NK-92 (cell line): ENCODE measurements around the gene PIK3AP1.
"Not testable (repeated sequence)": the region's sequence is repeated elsewhere in the genome, so short reads cannot be mapped to it uniquely, and the experiment has no call there.

Source experiments
- DNase-seq: peaks from one replicate; lab custom pipeline; 2025; ENCODE audit not compliant: unreplicated experiment; lab: John Stamatoyannopoulos, UW

The PIK3AP1 gene

GRCh38 chr10:96720422-96721206 is at the start of gene PIK3AP1:
TSS of gene PIK3AP1 (minus strand) at chr10:96720514. CDS start at chr10:96720394, 120 bp downstream.
- DNase-seq: no peak

GRCh38 chr10:96768136-96768535 is 47.8 kb upstream of the PIK3AP1 start:
- DNase-seq: no peak

- no peak for DNase-seq
These were observed 47.3 kb upstream of the PIK3AP1 start for GRCh38 chr10:96767611-96768010.

- DNase-seq: no peak
These were observed 45.3 kb upstream of the PIK3AP1 start for GRCh38 chr10:96765406-96766240.

GRCh38 chr10:96764425-96765060 is 44.2 kb upstream of the PIK3AP1 start:
- no peak for DNase-seq

GRCh38 chr10:96758423-96758822 is 38.1 kb upstream of the PIK3AP1 start:
- no peak for DNase-seq

- no peak for DNase-seq
These were observed 36.0 kb upstream of the PIK3AP1 start for GRCh38 chr10:96756111-96756903.

- no peak for DNase-seq
These were observed 33.6 kb upstream of the PIK3AP1 start for GRCh38 chr10:96753956-96754355.

GRCh38 chr10:96752375-96752774 is 32.1 kb upstream of the PIK3AP1 start:
- no peak for DNase-seq

GRCh38 chr10:96750316-96750715 is 30.0 kb upstream of the PIK3AP1 start:
- DNase-seq: not testable (repeated sequence)

GRCh38 chr10:96747734-96748550 is 27.6 kb upstream of the PIK3AP1 start:
- DNase-seq: no peak

GRCh38 chr10:96746503-96746902 is 26.2 kb upstream of the PIK3AP1 start:
- DNase-seq: no peak

- DNase-seq: no peak
These were observed 25.6 kb upstream of the PIK3AP1 start for GRCh38 chr10:96745950-96746349.

GRCh38 chr10:96743988-96744585 is 23.8 kb upstream of the PIK3AP1 start:
- DNase-seq: no peak

- DNase-seq: not testable (repeated sequence)
These were observed 21.2 kb upstream of the PIK3AP1 start for GRCh38 chr10:96741557-96741956.

GRCh38 chr10:96740579-96741281 is 20.4 kb upstream of the PIK3AP1 start:
- DNase-seq: no peak

GRCh38 chr10:96740141-96740540 is 19.8 kb upstream of the PIK3AP1 start:
- no peak for DNase-seq

- not testable (repeated sequence) for DNase-seq
These were observed 17.1 kb upstream of the PIK3AP1 start for GRCh38 chr10:96737307-96737902.

- DNase-seq: no peak
These were observed 4.3 kb upstream of the PIK3AP1 start for GRCh38 chr10:96724621-96725020.
